Body of pancreas (tissue), 4 donors: ENCODE data around the gene ZC2HC1C.

Source experiments
- CTCF ChIP-seq, 7 experiments: fragments of 450-650 bp in 4 of 7; fragments of 200-600 bp in 3 of 7; sonication (generic) in 3 of 7; IDR thresholded peaks; one replicate each; pipeline ENCODE4 v1.5.1; 2016 to 2019; ENCODE audit warnings: antibody characterized with exemption in 7 of 7
- POLR2A ChIP-seq, 3 donors: fragments of 450-650 bp; IDR thresholded peaks; one replicate each; pipeline ENCODE4 v1.6.1; 2016; ENCODE audit warnings: antibody characterized with exemption in 3 of 3, mild to moderate bottlenecking in 2 of 3

GRCh38 chr14:75126679-75127473, 57.4 kb downstream of the ZC2HC1C start, which contains the start of gene NEK9:
- peak in 1 of 7 experiments; percentile 13 for TF ChIP-seq CTCF (IDR thresholded peaks at IDR 0.05)
- TF ChIP-seq POLR2A (IDR thresholded peaks at IDR 0.05): peak; percentile 53 to 87 (median 79)
